Measurements from ENCODE around the gene FTO. TPM values are rescaled to one million over a fixed set of nuclear protein-coding genes. Genes with fewer than 3 reads are reported as not detected.

Gene FTO
- total RNA-seq, 1 donor from 2014 or later, result 75.6 TPM

DNA sequence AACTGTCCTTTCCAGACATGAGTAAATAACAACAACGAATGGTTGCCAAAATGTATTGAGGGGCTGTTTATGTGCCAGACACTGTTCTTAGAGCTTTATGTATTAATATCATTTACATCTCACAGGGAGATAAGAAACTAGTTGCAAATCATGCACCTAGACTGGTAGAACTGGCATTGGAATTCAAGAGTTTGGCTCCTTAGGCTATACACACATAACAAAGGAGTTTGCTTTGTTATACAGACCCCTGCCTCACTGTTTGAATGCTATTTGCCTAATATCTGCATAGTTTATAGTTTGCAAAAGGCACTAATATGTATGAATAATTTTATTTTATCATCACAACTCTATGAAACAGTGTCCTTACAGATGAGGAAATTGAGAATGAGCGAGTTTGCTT, 100.0 kb downstream of the FTO start:
- Histone ChIP-seq H3K9me3 (no peaks in the 10 kb centered on the region), H3K27ac (no peak overlapping the region), H3K27me3 (no peaks in the 10 kb centered on the region), H3K4me1 (no peaks in the 10 kb centered on the region), H3K4me3 (no peak overlapping the region), H3K36me3 (no peaks in the 10 kb centered on the region)
- no peak for ATAC-seq
- intact Hi-C loops (cut with DNase I), result no loop called here
- TF ChIP-seq, protein P1, sequence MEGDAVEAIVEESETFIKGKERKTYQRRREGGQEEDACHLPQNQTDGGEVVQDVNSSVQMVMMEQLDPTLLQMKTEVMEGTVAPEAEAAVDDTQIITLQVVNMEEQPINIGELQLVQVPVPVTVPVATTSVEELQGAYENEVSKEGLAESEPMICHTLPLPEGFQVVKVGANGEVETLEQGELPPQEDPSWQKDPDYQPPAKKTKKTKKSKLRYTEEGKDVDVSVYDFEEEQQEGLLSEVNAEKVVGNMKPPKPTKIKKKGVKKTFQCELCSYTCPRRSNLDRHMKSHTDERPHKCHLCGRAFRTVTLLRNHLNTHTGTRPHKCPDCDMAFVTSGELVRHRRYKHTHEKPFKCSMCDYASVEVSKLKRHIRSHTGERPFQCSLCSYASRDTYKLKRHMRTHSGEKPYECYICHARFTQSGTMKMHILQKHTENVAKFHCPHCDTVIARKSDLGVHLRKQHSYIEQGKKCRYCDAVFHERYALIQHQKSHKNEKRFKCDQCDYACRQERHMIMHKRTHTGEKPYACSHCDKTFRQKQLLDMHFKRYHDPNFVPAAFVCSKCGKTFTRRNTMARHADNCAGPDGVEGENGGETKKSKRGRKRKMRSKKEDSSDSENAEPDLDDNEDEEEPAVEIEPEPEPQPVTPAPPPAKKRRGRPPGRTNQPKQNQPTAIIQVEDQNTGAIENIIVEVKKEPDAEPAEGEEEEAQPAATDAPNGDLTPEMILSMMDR (IDR thresholded peaks at IDR 0.05), result no peak
- DNase-seq, result no peak

DNA sequence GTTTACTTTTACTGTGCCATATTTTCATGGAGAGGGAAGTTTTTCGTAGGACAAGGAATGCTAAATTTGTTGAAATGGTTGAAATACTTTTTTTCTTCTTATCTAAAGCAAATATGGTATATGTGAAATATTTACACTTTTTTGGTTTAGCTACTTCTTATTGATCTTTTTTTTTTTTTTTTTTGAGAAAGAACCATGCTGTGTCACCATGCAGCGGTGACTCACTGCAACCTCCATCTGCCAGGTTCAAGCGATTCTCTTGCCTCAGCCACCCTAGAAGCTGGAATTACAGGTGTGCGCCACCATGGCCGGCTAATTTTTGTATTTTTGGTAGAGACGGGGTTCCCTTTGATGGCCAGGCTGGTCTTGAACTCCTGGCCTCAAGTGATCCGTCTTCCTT, 100.5 kb downstream of the FTO start:
- DNase-seq (no peak), ATAC-seq (no peak)
- Histone ChIP-seq H3K36me3 (no peaks in the 10 kb centered on the region), H3K27ac (no peak overlapping the region), H3K4me3 (no peak overlapping the region), H3K27me3 (no peaks in the 10 kb centered on the region), H3K4me1 (no peaks in the 10 kb centered on the region), H3K9me3 (no peaks in the 10 kb centered on the region)
- TF ChIP-seq, protein P1 (IDR thresholded peaks at IDR 0.05), result no peak
- intact Hi-C loops (cut with DNase I), result no loop called here

DNA sequence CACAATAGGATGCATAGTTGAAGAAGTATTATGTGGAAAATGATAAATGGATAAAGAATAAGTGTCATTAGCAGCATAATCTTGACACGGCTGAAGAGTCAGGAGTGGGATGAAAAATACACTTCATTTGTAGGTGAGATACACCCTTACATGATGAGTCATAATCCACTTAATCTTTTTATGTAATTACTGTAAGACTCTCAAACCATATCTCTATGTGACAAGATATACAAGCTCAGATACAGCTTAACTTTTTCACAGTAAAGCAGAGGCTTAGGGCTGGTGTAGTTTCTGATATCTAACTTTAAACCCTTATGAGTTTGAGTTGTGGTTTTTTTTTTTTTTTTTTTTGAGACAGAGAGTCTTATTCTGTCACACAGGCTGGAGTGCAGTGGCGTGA, 101.2 kb downstream of the FTO start:
- ATAC-seq, result no peak
- TF ChIP-seq, protein P1 (IDR thresholded peaks at IDR 0.05), result no peak
- Histone ChIP-seq H3K4me1 (no peaks in the 10 kb centered on the region), H3K27me3 (no peaks in the 10 kb centered on the region), H3K36me3 (no peaks in the 10 kb centered on the region), H3K4me3 (no peak overlapping the region), H3K27ac (no peak overlapping the region), H3K9me3 (no peaks in the 10 kb centered on the region)
- no peak for DNase-seq
- intact Hi-C loops (cut with DNase I), result no loop called here

DNA sequence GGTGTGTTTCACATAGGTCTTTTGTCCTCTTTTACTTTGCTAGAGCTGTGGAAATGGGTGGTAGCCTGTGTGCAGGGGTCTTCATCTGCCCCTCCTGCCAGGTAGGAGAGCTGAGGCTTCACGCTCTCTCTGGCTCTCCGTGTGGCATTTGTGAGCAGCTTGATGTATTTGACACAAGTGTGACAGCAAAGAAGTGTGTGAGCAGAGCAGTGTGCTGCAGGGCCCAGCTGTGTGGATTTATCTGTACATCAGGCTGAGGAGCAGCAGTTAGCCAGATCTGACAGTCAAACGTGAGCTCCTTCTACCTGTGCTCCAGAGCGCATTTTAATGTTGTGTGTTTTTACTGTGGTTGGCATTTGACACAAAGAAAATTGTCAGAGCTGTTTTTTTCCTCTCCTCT, 101.8 kb downstream of the FTO start:
- peaks cover 5% of the 10 kb centered on the region for H3K36me3 ChIP-seq
- no peaks in the 10 kb centered on the region for H3K4me1 ChIP-seq
- no peaks in the 10 kb centered on the region for H3K27me3 ChIP-seq
- H3K27ac ChIP-seq, result no peak overlapping the region
- ATAC-seq (no peak), DNase-seq (no peak)
- no peak overlapping the region for H3K4me3 ChIP-seq
- intact Hi-C loops (cut with DNase I), result no loop called here
- TF ChIP-seq, protein P1 (IDR thresholded peaks at IDR 0.05), result no peak
- H3K9me3 ChIP-seq, result no peaks in the 10 kb centered on the region

DNA sequence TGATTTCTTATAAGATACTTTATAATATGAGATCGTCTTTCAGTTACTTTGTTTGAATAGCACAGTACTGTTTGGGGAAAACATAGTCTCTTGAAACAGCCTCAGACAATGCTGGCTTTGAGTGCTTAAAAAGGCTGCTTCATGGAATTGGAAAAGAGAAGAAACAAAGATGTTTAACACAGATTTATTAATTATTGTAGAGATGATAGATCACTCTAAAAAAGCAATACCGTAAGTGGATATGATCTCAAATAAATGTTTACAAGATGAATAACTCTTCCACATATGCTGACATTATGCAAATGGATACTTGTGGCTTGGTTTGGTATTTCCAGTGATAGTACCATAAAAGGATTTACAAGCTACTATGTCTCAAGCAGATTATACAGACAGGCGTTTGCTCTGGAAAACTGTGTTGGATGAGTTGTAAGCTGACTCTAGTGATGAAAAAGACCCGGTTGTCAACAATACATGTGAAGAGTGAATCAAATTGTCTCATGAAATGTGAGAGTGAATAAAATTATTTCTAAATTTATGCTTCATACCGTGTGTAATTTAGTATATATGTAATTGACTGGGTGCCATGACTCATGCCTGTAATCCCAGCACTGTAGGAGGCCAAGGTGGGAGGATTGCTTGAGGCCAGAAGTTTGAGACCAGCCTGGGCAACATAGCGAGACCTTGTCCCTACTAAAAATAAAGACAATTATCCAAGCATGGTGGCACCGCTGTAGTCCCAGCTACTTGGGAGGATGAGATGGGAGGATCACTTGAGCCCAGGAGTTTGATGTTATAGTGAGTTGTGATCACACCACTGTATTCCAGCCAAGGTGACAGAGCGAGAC, 105.4 kb downstream of the FTO start:
- no peak for ATAC-seq

More for the DNA sequence above, 105.4 kb downstream of the FTO start:
- H3K36me3 ChIP-seq, result peaks cover 25% of the 10 kb centered on the region
- no peaks in the 10 kb centered on the region for H3K27me3 ChIP-seq
- no peak for DNase-seq
- no peak overlapping the region for H3K4me3 ChIP-seq
- no peaks in the 10 kb centered on the region for H3K9me3 ChIP-seq
- TF ChIP-seq, protein P1 (IDR thresholded peaks at IDR 0.05), result no peak
- intact Hi-C loops (cut with DNase I), result no loop called here
- H3K4me1 ChIP-seq, result no peaks in the 10 kb centered on the region
- H3K27ac ChIP-seq, result no peak overlapping the region

Measured in upper lobe of right lung (tissue), 1 donor.